Measurements from ENCODE around the gene KIF19. TPM values are rescaled to one million over a fixed set of nuclear protein-coding genes. Genes with fewer than 3 reads are reported as not detected.

KIF19 gene
- polyA plus RNA-seq, 1 donor from 2014 or later = 0.33 TPM

GRCh38 chr17:74295625-74296547 is 30.1 kb upstream of the KIF19 start:
- H3K27ac Mint-ChIP-seq = no peak overlapping the region
- H3K9me3 Mint-ChIP-seq = peaks cover 0 to 2% (median 1%) of the 10 kb centered on the region in 3 donors
- no peak overlapping the region for H3K4me3 Mint-ChIP-seq
- H3K36me3 Mint-ChIP-seq = peaks cover 2% of the 10 kb centered on the region
- peaks cover 8% of the 10 kb centered on the region for H3K27me3 Mint-ChIP-seq
- H3K4me1 Mint-ChIP-seq = no peaks in the 10 kb centered on the region

DNA sequence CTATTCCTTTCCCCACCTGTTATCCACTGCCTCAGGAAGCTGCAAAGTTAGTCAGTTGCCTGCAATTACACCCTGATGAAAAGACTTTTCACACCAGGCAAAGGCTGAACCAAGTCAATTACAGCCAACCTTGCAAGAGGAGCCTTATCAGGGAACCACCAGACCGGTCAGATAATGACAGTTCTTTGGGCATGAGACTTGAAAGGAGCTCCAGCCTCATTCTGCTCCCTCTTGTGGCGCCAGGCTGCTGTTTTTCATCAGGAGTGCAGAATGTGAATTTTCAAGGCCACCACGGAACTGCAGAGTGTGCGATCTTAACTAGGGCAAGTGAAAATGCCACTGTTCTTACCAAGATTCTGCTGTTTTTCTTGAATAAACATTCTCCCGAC is 29.5 kb upstream of the KIF19 start:
- no peak overlapping the region for H3K4me3 Mint-ChIP-seq
- peaks cover 2% of the 10 kb centered on the region for H3K36me3 Mint-ChIP-seq
- no peaks in the 10 kb centered on the region for H3K4me1 Mint-ChIP-seq
- H3K27me3 Mint-ChIP-seq = peaks cover 11% of the 10 kb centered on the region
- peaks cover 0 to 2% (median 1%) of the 10 kb centered on the region in 3 donors for H3K9me3 Mint-ChIP-seq
- H3K27ac Mint-ChIP-seq = no peak overlapping the region

DNA sequence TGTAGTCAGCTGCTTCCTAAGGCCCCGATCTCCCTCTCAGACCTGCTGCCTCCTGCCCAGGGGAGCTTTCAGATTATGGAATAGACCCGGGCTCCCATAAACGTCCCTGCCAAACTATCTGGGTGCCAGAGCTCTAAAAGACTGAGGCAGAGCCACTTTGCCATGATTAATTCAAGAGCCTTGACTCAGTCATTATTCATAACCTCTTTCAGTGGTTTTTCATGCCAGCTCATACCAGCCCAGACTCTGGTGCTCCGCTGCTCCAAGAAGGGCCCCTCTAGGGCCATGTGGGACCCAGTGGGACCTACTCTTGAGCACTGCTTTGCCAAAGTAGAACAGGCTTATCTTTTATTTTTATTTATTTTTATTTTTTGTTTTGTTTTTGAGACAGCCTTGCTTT is 28.1 kb upstream of the KIF19 start:
- Mint-ChIP-seq H3K4me3 (no peak overlapping the region), H3K9me3 (peaks cover 0 to 2% (median 1%) of the 10 kb centered on the region in 3 donors), H3K27ac (peak overlapping the region in 1 of 3 donors; percentile 57), H3K27me3 (peaks cover 11% of the 10 kb centered on the region), H3K4me1 (no peaks in the 10 kb centered on the region), H3K36me3 (peaks cover 2% of the 10 kb centered on the region)

DNA sequence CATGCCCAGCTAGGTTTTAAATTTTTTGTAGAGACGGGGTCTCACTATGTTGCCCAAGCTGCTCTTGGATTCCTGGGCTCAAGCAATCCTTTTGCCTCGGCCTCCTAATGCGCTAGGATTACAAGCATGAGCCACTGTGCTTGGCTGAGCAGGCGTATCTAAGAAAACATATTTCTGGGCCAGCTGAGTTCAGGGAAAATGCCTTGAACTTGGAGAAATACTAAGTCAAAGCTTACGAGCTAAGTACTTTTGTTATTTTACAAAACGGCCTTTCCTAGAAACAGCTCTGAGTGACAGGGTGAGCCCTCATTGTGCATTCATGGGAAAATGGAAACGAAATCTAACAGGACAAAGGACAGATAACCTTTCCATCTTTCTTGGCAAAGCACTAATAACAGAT is 27.2 kb upstream of the KIF19 start:
- H3K4me1 Mint-ChIP-seq = no peaks in the 10 kb centered on the region
- no peaks in the 10 kb centered on the region for H3K36me3 Mint-ChIP-seq
- peaks cover 11% of the 10 kb centered on the region for H3K27me3 Mint-ChIP-seq
- peaks cover 0 to 2% (median 1%) of the 10 kb centered on the region in 3 donors for H3K9me3 Mint-ChIP-seq
- H3K27ac Mint-ChIP-seq = no peak overlapping the region
- no peak overlapping the region for H3K4me3 Mint-ChIP-seq

DNA sequence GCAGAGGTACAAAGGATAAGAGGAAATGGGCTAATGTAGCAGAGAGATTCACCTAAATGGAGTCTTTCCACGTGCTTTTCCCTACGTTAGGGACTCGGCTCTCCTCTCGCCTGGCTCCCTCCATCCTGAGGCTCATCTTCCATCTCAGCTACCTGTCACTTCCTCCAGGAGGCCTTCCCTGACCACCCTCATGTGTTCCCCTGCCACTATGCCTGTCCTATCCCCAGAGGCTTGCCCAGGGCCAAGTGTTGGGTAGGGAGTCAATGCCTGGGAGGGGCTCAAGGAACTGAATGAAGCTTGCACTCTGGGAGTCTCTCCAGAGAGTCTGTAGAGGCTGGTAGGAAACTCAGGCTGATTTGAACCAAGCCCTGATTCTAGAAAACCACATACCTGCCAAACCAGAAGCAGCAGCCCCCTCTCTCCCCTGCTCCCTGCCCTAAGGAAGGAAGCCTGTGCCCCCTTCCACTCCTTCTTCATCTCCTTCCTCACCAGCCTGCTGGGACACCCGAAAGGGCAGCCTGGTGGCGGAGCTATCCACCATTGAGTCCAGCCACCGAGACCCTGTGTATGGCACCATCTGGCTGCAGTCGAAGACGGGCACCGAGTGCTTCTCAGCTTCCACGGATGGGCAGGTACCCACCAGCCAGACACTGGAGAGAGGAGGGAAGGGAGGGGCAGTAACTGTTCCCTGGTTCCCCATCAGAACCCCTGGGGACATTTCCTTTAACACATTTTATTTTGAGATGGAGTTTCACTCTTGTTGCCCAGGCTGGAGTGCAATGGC is 26.6 kb upstream of the KIF19 start:
- Mint-ChIP-seq H3K27ac (peak overlapping the region in 1 of 3 donors; percentile 50), H3K36me3 (no peaks in the 10 kb centered on the region), H3K27me3 (peaks cover 11% of the 10 kb centered on the region), H3K4me1 (no peaks in the 10 kb centered on the region), H3K4me3 (no peak overlapping the region), H3K9me3 (peaks cover 0 to 2% (median 1%) of the 10 kb centered on the region in 3 donors)

- H3K27me3 Mint-ChIP-seq = peaks cover 9% of the 10 kb centered on the region
- H3K4me3 Mint-ChIP-seq = no peak overlapping the region
- H3K27ac Mint-ChIP-seq = no peak overlapping the region
- no peaks in the 10 kb centered on the region for H3K4me1 Mint-ChIP-seq
- H3K9me3 Mint-ChIP-seq = no peaks in the 10 kb centered on the region
- no peaks in the 10 kb centered on the region for H3K36me3 Mint-ChIP-seq
Observed at GRCh38 chr17:74303305-74303704, 22.7 kb upstream of the KIF19 start.

DNA sequence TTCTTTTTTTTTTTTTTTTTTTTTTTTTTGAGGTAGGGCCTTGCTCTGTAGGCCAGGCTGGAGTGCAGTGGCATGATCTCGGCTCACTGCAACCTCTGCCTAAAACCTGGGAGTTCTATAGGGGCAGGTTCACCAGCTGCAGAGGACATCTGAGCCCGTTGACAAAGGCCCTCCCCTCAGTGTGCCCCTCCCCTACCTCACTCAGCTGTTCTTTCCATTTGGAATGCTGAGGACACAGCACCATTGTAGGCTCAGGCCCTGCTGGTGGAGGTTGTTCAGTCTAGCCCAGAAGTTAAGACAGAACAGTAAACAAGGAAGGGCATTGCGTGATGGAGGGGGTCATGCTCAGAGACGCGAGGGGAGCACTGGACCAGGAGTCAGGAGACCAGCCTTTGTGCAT is 21.8 kb upstream of the KIF19 start:
- Mint-ChIP-seq H3K36me3 (no peaks in the 10 kb centered on the region), H3K27me3 (peaks cover 9% of the 10 kb centered on the region), H3K4me3 (no peak overlapping the region), H3K27ac (no peak overlapping the region), H3K9me3 (no peaks in the 10 kb centered on the region), H3K4me1 (no peaks in the 10 kb centered on the region)

DNA sequence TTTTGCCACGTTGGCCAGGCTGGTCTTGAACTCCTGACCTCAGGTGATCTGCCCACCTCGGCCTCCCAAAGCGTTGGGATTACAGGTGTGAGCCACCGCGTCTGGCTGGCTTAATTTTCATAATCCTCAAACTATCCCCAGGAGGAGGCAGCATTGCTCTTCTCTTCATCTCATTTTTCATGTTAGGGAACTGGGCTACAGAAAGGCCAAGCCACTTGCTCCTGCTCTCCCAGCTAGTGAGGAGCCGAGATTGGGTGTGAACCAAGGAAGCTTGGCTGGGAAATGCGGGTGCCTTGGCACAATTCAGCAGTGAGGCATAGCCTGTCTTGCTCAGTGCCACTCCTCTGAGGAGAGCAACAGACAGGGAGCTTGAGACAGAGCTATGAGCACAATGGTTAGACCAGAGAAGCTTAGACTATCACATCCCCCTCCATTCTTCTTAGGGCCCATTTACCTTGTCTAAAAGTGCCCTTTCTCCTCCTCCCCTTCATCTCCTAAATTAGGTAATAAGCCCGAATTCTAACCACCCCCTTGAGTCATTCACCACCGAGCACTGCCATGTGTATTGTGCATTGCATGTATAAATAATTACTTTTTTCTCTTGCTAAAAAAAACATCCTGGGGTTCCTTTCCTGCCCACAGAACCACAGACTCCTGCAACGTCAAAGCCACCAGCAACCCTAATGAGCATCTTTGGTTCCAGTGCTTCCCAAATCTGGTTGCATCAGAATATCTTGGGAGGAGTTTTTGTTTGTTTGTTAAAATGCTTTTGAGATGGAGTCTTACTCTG is 20.0 kb upstream of the KIF19 start:
- no peaks in the 10 kb centered on the region for H3K4me1 Mint-ChIP-seq
- H3K9me3 Mint-ChIP-seq = no peaks in the 10 kb centered on the region
- H3K36me3 Mint-ChIP-seq = no peaks in the 10 kb centered on the region
- no peak overlapping the region for H3K27ac Mint-ChIP-seq
- no peak overlapping the region for H3K4me3 Mint-ChIP-seq
- H3K27me3 Mint-ChIP-seq = peaks cover 11% of the 10 kb centered on the region

GRCh38 chr17:74307984-74308773 is 17.8 kb upstream of the KIF19 start:
- Mint-ChIP-seq H3K27ac (no peak overlapping the region), H3K27me3 (peaks cover 10% of the 10 kb centered on the region), H3K9me3 (peaks cover 0 to 5% (median 4%) of the 10 kb centered on the region in 3 donors), H3K36me3 (no peaks in the 10 kb centered on the region), H3K4me3 (no peak overlapping the region), H3K4me1 (no peaks in the 10 kb centered on the region)

DNA sequence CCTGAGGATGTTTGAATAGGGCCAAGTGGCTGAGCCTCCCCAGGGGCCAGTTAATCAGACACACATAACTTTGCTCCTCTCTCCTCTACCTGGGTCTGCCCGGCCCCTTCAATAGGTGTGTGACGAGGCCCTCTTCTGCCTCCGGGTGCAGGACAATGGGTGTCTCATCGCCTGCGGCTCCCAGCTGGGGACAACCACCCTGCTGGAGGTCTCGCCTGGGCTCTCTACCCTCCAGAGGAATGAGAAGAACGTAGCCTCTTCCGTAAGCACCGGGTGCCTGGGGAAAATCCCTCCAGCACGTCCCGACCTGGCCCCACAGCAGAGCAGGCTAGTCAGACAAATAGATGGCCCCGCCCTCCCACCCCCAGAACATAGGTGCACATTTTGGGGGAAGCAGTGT is 16.1 kb upstream of the KIF19 start:
- H3K4me3 Mint-ChIP-seq = no peak overlapping the region
- peaks cover 10% of the 10 kb centered on the region for H3K27me3 Mint-ChIP-seq
- H3K36me3 Mint-ChIP-seq = no peaks in the 10 kb centered on the region
- H3K4me1 Mint-ChIP-seq = no peaks in the 10 kb centered on the region
- H3K9me3 Mint-ChIP-seq = peaks cover 0 to 8% (median 5%) of the 10 kb centered on the region in 3 donors
- no peak overlapping the region for H3K27ac Mint-ChIP-seq

GRCh38 chr17:74314877-74315276 is 11.1 kb upstream of the KIF19 start:
- no peaks in the 10 kb centered on the region for H3K4me1 Mint-ChIP-seq
- H3K36me3 Mint-ChIP-seq = no peaks in the 10 kb centered on the region
- peaks cover 7% of the 10 kb centered on the region for H3K27me3 Mint-ChIP-seq
- peaks cover 0 to 8% (median 5%) of the 10 kb centered on the region in 3 donors for H3K9me3 Mint-ChIP-seq
- H3K27ac Mint-ChIP-seq = no peak overlapping the region
- no peak overlapping the region for H3K4me3 Mint-ChIP-seq

GRCh38 chr17:74316220-74316619 is 9.8 kb upstream of the KIF19 start:
- no peaks in the 10 kb centered on the region for H3K4me1 Mint-ChIP-seq
- peaks cover 15% of the 10 kb centered on the region for H3K27me3 Mint-ChIP-seq
- no peaks in the 10 kb centered on the region for H3K36me3 Mint-ChIP-seq
- no peak overlapping the region for H3K4me3 Mint-ChIP-seq
- H3K9me3 Mint-ChIP-seq = peaks cover 0 to 8% (median 5%) of the 10 kb centered on the region in 3 donors
- no peak overlapping the region for H3K27ac Mint-ChIP-seq

DNA sequence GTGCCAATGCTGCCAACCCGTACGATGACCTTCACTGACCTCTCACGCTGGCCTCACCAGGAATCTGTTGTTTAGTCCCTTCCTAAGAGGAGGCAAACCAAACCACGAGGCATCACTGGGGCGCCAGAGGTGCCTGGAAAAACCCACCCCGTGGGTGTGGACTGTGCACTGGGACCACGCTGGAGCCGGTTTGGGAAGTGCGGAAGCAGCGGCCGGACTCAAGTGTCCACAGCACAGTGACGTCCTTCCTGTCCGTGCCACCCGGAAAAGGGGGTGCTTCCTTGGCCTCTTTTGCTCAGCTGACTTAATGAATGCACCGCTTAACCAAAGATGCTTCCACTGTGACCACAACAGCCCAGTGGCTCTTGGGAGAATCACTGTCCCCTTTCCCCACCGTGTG is 9.0 kb upstream of the KIF19 start:
- no peak overlapping the region for H3K4me3 Mint-ChIP-seq
- no peaks in the 10 kb centered on the region for H3K36me3 Mint-ChIP-seq
- H3K27me3 Mint-ChIP-seq = peaks cover 18% of the 10 kb centered on the region
- peaks cover 0 to 8% (median 5%) of the 10 kb centered on the region in 3 donors for H3K9me3 Mint-ChIP-seq
- no peak overlapping the region for H3K27ac Mint-ChIP-seq
- H3K4me1 Mint-ChIP-seq = no peaks in the 10 kb centered on the region

DNA sequence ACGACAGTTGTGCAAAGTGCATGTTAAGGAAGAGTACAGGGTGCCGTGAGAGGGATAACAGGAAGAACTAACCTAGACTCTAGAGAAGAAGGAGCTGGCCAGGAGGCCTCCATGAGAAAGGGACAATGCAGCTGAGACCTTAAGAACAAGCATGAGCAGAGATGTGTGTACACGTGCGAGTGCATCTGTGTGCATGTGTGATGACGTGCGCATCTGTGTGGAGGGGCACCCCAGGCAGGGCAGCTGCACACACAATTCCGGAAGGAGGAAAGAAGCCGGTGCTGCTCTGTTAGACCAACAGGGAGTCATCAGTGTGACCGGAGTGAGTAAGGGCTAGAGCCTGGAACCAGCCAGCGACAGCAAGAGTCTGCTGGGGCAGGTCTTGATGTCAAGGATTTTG is 7.6 kb upstream of the KIF19 start:
- Mint-ChIP-seq H3K27ac (no peak overlapping the region), H3K9me3 (peaks cover 0 to 2% (median 0%) of the 10 kb centered on the region in 3 donors), H3K4me1 (peaks cover 0 to 3% (median 0%) of the 10 kb centered on the region in 3 donors), H3K4me3 (no peak overlapping the region), H3K27me3 (peaks cover 23% of the 10 kb centered on the region), H3K36me3 (peaks cover 2% of the 10 kb centered on the region)

Data from IgD-negative memory B cell (primary cell).